SK-N-SH (cell line): ENCODE measurements around the gene NPAS3. TPM values are rescaled to one million over a fixed set of nuclear protein-coding genes. Genes with fewer than 3 reads are reported as not detected.

Source experiments
- CTCF ChIA-PET: fragments of 300-600, 350-600 bp; formaldehyde crosslinking; extraction: SDS; loops from one replicate; lab custom pipeline; 2021; lab: Yijun Ruan, JAX
- POLR2A ChIA-PET: fragments of 350-600 bp; sonication (Branson Sonifier 250); formaldehyde crosslinking; extraction: SDS; loops from one replicate; lab custom pipeline; 2020; ENCODE audit warnings: antibody characterized with exemption, inconsistent platforms; lab: Yijun Ruan, JAX
- DNase-seq: peaks from one replicate; pipeline ENCODE4 v3.0.0; 2012
- H2AFZ ChIP-seq: fragments of 200-600 bp; sonication (generic); 2 replicates; pipeline ENCODE4 v1.8.1; 2016; ENCODE audit warnings: antibody characterized with exemption, mild to moderate bottlenecking, low read depth
- H3F3A ChIP-seq: fragments of 200-600 bp; sonication (generic); replicated peaks from 2 replicates; pipeline ENCODE3; 2016; ENCODE audit warnings: antibody characterized with exemption, mild to moderate bottlenecking; ENCODE audit not compliant: insufficient read depth
- H3K27ac ChIP-seq, 2 experiments: fragments of 200-500 bp in 1 of 2; fragments of 200-600 bp in 1 of 2; sonication (Bioruptor generic) in 1 of 2; sonication (generic), shearing (Covaris generic) in 1 of 2; 2 replicates each; pipeline versions ENCODE4 v1.5.1 to v1.6.1; 2014 to 2016; ENCODE audit warnings: low read depth in 2 of 2, inconsistent platforms in 1 of 2, low read length in 1 of 2, mild to moderate bottlenecking in 1 of 2, mixed read lengths in 1 of 2
- H3K27me3 ChIP-seq: fragments of 200-600 bp; sonication (generic), shearing (Covaris generic); 2 replicates; pipeline ENCODE4 v1.6.1; 2016; ENCODE audit warnings: mixed run types; ENCODE audit not compliant: insufficient read depth
- H3K36me3 ChIP-seq, 2 experiments: fragments of 200-500 bp in 1 of 2; fragments of 200-600 bp in 1 of 2; sonication (Bioruptor generic) in 1 of 2; sonication (generic) in 1 of 2; replicated peaks in 1 of 2; 2 replicates each; pipeline versions ENCODE3 to v1.5.1; 2014 to 2016; ENCODE audit warnings: low read length in 1 of 2, mild to moderate bottlenecking in 1 of 2; ENCODE audit not compliant: insufficient read depth in 2 of 2, control insufficient read depth in 1 of 2
- H3K4me1 ChIP-seq, 2 experiments: fragments of 200-500 bp in 1 of 2; fragments of 200-600 bp in 1 of 2; sonication (Bioruptor generic) in 1 of 2; sonication (generic), shearing (Covaris generic) in 1 of 2; 2 replicates each; pipeline versions ENCODE4 v1.5.1 to v1.6.1; 2014 to 2016; ENCODE audit warnings: low read depth in 1 of 2, low read length in 1 of 2, mixed run types in 1 of 2; ENCODE audit not compliant: insufficient read depth in 2 of 2, control insufficient read depth in 1 of 2
- H3K4me2 ChIP-seq: fragments of 200-600 bp; sonication (generic), shearing (Covaris generic); 2 replicates; pipeline ENCODE4 v1.6.1; 2017; ENCODE audit warnings: mixed run types
- H3K4me3 ChIP-seq, 2 experiments: fragments of 200-500 bp in 1 of 2; fragments of 200-600 bp in 1 of 2; sonication (Bioruptor generic) in 1 of 2; sonication (generic), shearing (Covaris generic) in 1 of 2; 2 replicates each; pipeline versions ENCODE4 v1.5.1 to v1.8.1; 2014 to 2016; ENCODE audit warnings: low read depth in 2 of 2, inconsistent platforms in 1 of 2, low read length in 1 of 2, mild to moderate bottlenecking in 1 of 2, mixed read lengths in 1 of 2, moderate library complexity in 1 of 2
- H3K79me2 ChIP-seq: fragments of 200-600 bp; sonication (generic); 2 replicates; pipeline ENCODE4 v1.8.1; 2017; ENCODE audit warnings: mild to moderate bottlenecking; ENCODE audit not compliant: insufficient read depth
- H3K9ac ChIP-seq: fragments of 200-600 bp; sonication (generic); 2 replicates; pipeline ENCODE4 v1.6.1; 2017; ENCODE audit warnings: mixed run types
- H3K9me2 ChIP-seq: fragments of 200-600 bp; sonication (generic); 2 replicates; pipeline ENCODE4 v1.6.1; 2017; ENCODE audit warnings: mixed run types
- H3K9me3 ChIP-seq: fragments of 200-600 bp; sonication (generic); 2 replicates; pipeline ENCODE4 v1.6.1; 2017; ENCODE audit warnings: mixed run types, mild to moderate bottlenecking, moderate library complexity
- H4K20me1 ChIP-seq: fragments of 200-600 bp; sonication (generic); 2 replicates; pipeline ENCODE4 v1.6.1; 2017; ENCODE audit warnings: mild to moderate bottlenecking, mixed run types; ENCODE audit not compliant: insufficient read depth
- CTCF ChIP-seq: fragments of 200-600 bp; sonication (generic); IDR thresholded peaks from 2 replicates; pipeline ENCODE4 v1.6.1; 2017; ENCODE audit warnings: antibody characterized with exemption, mild to moderate bottlenecking, moderate library complexity
- ELF1 ChIP-seq: IDR thresholded peaks from 2 replicates; pipeline ENCODE4 v1.4.0; 2012
- EP300 ChIP-seq, 2 experiments: IDR thresholded peaks; 2 replicates each; pipeline versions ENCODE4 v1.4.0 to v1.6.1; 2012; ENCODE audit warnings: borderline replicate concordance in 1 of 2, low read depth in 1 of 2, low read length in 1 of 2
- GABPA ChIP-seq: IDR thresholded peaks from 2 replicates; pipeline ENCODE4 v1.4.0; 2012; ENCODE audit warnings: low read depth, mild to moderate bottlenecking
- MEF2A ChIP-seq: IDR thresholded peaks from 2 replicates; pipeline ENCODE4 v1.4.0; 2012; ENCODE audit warnings: low read depth, borderline replicate concordance
- NRF1 ChIP-seq: IDR thresholded peaks from 2 replicates; pipeline ENCODE4 v1.6.1; 2012; ENCODE audit warnings: low read depth, mild to moderate bottlenecking, low read length
- POLR2AphosphoS5 ChIP-seq: IDR thresholded peaks from 2 replicates; pipeline ENCODE4 v1.6.1; 2012; ENCODE audit warnings: low read depth, low read length
- RAD21 ChIP-seq: IDR thresholded peaks from 2 replicates; pipeline ENCODE4 v1.6.1; 2012; ENCODE audit warnings: mild to moderate bottlenecking, low read length
- RCOR1 ChIP-seq: fragments of 150-350 bp; IDR thresholded peaks from 2 replicates; pipeline ENCODE4 v1.6.1; 2017; ENCODE audit warnings: antibody characterized with exemption, low read length
- RFX5 ChIP-seq: IDR thresholded peaks from 2 replicates; pipeline ENCODE4 v1.6.1; 2012; ENCODE audit warnings: mild to moderate bottlenecking, improper control_type of control experiment, low read length
- RXRA ChIP-seq: IDR thresholded peaks from 2 replicates; pipeline ENCODE4 v1.4.0; 2012; ENCODE audit warnings: low read depth, mild to moderate bottlenecking, borderline replicate concordance
- SMC3 ChIP-seq: IDR thresholded peaks from 2 replicates; pipeline ENCODE4 v1.6.1; 2012; ENCODE audit warnings: low read depth, low read length, improper control_type of control experiment
- TAF1 ChIP-seq: IDR thresholded peaks from 2 replicates; pipeline ENCODE4 v1.6.1; 2012; ENCODE audit warnings: low read depth, mild to moderate bottlenecking, low read length, moderate library complexity, borderline replicate concordance
- USF2 ChIP-seq: fragments of 150-350 bp; IDR thresholded peaks from 2 replicates; pipeline ENCODE4 v1.6.1; 2017; ENCODE audit warnings: antibody characterized with exemption, low read length, low read depth, borderline replicate concordance
- YY1 ChIP-seq: IDR thresholded peaks from 2 replicates; pipeline ENCODE4 v1.4.0; 2012; ENCODE audit warnings: low read depth, mild to moderate bottlenecking
- polyA plus RNA-seq, 3 experiments: library from polyadenylated mRNA; depleted of rRNA; stranded (reverse); fragments of >200 nt; gene quantifications; 2 replicates each; pipeline ENCODE4 v1.2.3, GENCODE V29; 2012
- TF ChIP-seq, protein P1 (sequence below): IDR thresholded peaks from 2 replicates; pipeline ENCODE4 v1.6.1; 2012; ENCODE audit warnings: mild to moderate bottlenecking, low read depth, low read length, moderate library complexity
- TF ChIP-seq, protein P2 (sequence below): IDR thresholded peaks from 2 replicates; pipeline ENCODE4 v1.4.0; 2012; ENCODE audit warnings: low read depth, borderline replicate concordance

NPAS3 gene
- polyA plus RNA-seq, 1 of the 3 experiments (the other 2 are of a cell fraction): 4.3 TPM

GRCh38 chr14:33026850-33027430, 88.3 kb downstream of the NPAS3 start (continued):
- TF ChIP-seq SMC3: no peak
- TF ChIP-seq CTCF: no peak
- TF ChIP-seq EP300 (IDR thresholded peaks at IDR 0.05; ENCODE audit: borderline replicate concordance in 1 of 2, low read depth in 1 of 2, low read length in 1 of 2): no peak
- TF ChIP-seq ELF1: no peak
- no peak for TF ChIP-seq RAD21
- TF ChIP-seq YY1: no peak

- no peak overlapping the region for H3K27ac ChIP-seq
- no peak overlapping the region for H2AFZ ChIP-seq
- CTCF ChIA-PET: no interaction called here
- no peaks in the 10 kb centered on the region for H3K27me3 ChIP-seq
- TF ChIP-seq, protein P1, sequence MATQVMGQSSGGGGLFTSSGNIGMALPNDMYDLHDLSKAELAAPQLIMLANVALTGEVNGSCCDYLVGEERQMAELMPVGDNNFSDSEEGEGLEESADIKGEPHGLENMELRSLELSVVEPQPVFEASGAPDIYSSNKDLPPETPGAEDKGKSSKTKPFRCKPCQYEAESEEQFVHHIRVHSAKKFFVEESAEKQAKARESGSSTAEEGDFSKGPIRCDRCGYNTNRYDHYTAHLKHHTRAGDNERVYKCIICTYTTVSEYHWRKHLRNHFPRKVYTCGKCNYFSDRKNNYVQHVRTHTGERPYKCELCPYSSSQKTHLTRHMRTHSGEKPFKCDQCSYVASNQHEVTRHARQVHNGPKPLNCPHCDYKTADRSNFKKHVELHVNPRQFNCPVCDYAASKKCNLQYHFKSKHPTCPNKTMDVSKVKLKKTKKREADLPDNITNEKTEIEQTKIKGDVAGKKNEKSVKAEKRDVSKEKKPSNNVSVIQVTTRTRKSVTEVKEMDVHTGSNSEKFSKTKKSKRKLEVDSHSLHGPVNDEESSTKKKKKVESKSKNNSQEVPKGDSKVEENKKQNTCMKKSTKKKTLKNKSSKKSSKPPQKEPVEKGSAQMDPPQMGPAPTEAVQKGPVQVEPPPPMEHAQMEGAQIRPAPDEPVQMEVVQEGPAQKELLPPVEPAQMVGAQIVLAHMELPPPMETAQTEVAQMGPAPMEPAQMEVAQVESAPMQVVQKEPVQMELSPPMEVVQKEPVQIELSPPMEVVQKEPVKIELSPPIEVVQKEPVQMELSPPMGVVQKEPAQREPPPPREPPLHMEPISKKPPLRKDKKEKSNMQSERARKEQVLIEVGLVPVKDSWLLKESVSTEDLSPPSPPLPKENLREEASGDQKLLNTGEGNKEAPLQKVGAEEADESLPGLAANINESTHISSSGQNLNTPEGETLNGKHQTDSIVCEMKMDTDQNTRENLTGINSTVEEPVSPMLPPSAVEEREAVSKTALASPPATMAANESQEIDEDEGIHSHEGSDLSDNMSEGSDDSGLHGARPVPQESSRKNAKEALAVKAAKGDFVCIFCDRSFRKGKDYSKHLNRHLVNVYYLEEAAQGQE: no peak
- TF ChIP-seq RCOR1 (no peak), RFX5 (no peak), TAF1 (no peak), MEF2A (no peak), RXRA (no peak), EP300 (IDR thresholded peaks at IDR 0.05; ENCODE audit: borderline replicate concordance in 1 of 2, low read depth in 1 of 2, low read length in 1 of 2) (no peak), GABPA (no peak), NRF1 (no peak), USF2 (no peak), POLR2AphosphoS5 (no peak)
- TF ChIP-seq, protein P2, sequence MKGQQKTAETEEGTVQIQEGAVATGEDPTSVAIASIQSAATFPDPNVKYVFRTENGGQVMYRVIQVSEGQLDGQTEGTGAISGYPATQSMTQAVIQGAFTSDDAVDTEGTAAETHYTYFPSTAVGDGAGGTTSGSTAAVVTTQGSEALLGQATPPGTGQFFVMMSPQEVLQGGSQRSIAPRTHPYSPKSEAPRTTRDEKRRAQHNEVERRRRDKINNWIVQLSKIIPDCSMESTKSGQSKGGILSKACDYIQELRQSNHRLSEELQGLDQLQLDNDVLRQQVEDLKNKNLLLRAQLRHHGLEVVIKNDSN: no peak
- no peak overlapping the region for H3K4me2 ChIP-seq
- no peaks in the 10 kb centered on the region for H3F3A ChIP-seq
- DNase-seq: no peak
- no peaks in the 10 kb centered on the region for H3K9me2 ChIP-seq
- no peak overlapping the region for H3K9ac ChIP-seq
- H3K36me3 ChIP-seq: no peaks in the 10 kb centered on the region
- POLR2A ChIA-PET: no interaction called here
- H3K4me3 ChIP-seq: no peak overlapping the region
- no peaks in the 10 kb centered on the region for H3K9me3 ChIP-seq
- no peaks in the 10 kb centered on the region for H3K4me1 ChIP-seq
- no peaks in the 10 kb centered on the region for H4K20me1 ChIP-seq
- no peaks in the 10 kb centered on the region for H3K79me2 ChIP-seq
These were observed 90.8 kb downstream of the NPAS3 start for GRCh38 chr14:33029511-33029910.
